Body of pancreas (tissue), 4 donors: ENCODE data around the gene TFDP2. TPM values are rescaled to one million over a fixed set of nuclear protein-coding genes. Genes with fewer than 3 reads are reported as not detected.
"Not testable (repeated sequence)": the region's sequence is repeated elsewhere in the genome, so short reads cannot be mapped to it uniquely, and the experiment has no call there.

Experiments
- ATAC-seq: fragments of 150-250 bp; one replicate; pipeline ENCODE4 v1.9.1; 2016
- DNase-seq, 4 donors: peaks; one replicate each; pipeline ENCODE4 v3.0.0-alpha.2; 2019
- H3K27ac ChIP-seq, 4 donors: fragments of 200-600 bp; sonication (generic); 1 replicate in 3 of 4; 2 replicates in 1 of 4; pipeline versions ENCODE4 v1.5.1 to v1.6.1; 2016 to 2019; ENCODE audit warnings: mild to moderate bottlenecking in 1 of 4, mixed read lengths in 1 of 4, moderate library complexity in 1 of 4
- H3K27me3 ChIP-seq, 2 donors: fragments of 200-600 bp; sonication (generic); one replicate each; pipeline ENCODE4 v1.6.0; 2016; ENCODE audit warnings: mild to moderate bottlenecking in 1 of 2
- H3K36me3 ChIP-seq, 2 donors: fragments of 200-600 bp; sonication (generic); replicated peaks in 1 of 2; 2 replicates each; pipeline ENCODE4 v1.5.1; 2016; ENCODE audit warnings: low read depth in 2 of 2; ENCODE audit not compliant: insufficient read depth in 1 of 2
- H3K4me1 ChIP-seq: fragments of 200-600 bp; sonication (generic); one replicate; pipeline ENCODE4 v1.6.0; 2016
- H3K4me3 ChIP-seq, 2 donors: fragments of 200-600 bp; sonication (generic); 1 replicate in 1 of 2; 2 replicates in 1 of 2; pipeline ENCODE4 v1.5.1; 2016 to 2019
- H3K9me3 ChIP-seq, 3 donors: fragments of 200-600 bp; sonication (generic); 1 replicate in 2 of 3; 2 replicates in 1 of 3; pipeline ENCODE4 v1.5.1; 2016
- CTCF ChIP-seq, 7 experiments: fragments of 450-650 bp in 4 of 7; fragments of 200-600 bp in 3 of 7; sonication (generic) in 3 of 7; IDR thresholded peaks; one replicate each; pipeline ENCODE4 v1.5.1; 2016 to 2019; ENCODE audit warnings: antibody characterized with exemption in 7 of 7
- POLR2A ChIP-seq, 3 donors: fragments of 450-650 bp; IDR thresholded peaks; one replicate each; pipeline ENCODE4 v1.6.1; 2016; ENCODE audit warnings: antibody characterized with exemption in 3 of 3, mild to moderate bottlenecking in 2 of 3
- WGBS, 2 donors: methylation state at CpG; one replicate each; pipeline ENCODE4 v1.1.5; 2017; 5-methylcytosine and 5-hydroxymethylcytosine counted together
- intact Hi-C: fragments of 100-400 bp; cut with DNase I; formaldehyde crosslinking; loops from one replicate; pipeline ENCODE4 v1.15.1; 2023
- total RNA-seq, 2 donors: library from RNA; depleted of rRNA; stranded (reverse); fragments of >200 nt; gene quantifications; one replicate each; pipeline ENCODE4 v1.1.0, GENCODE V29; 2016

TFDP2 gene
- total RNA-seq, 2 donors from 2014 or later = 8.9 to 21.5 TPM

- Histone ChIP-seq H3K9me3 (no peaks in the 10 kb centered on the region), H3K27me3 (no peaks in the 10 kb centered on the region), H3K36me3 (no peaks in the 10 kb centered on the region), H3K4me3 (no peak overlapping the region), H3K4me1 (no peaks in the 10 kb centered on the region), H3K27ac (no peak overlapping the region)
- no peak for ATAC-seq
- 75 to 77% methylated on average over 1 of the region's 1 CpG for WGBS, 2 donors
- intact Hi-C loops = no loop called here
- DNase-seq = no peak
- no peak for TF ChIP-seq CTCF (IDR thresholded peaks at IDR 0.05)
- TF ChIP-seq POLR2A (IDR thresholded peaks at IDR 0.05) = no peak
Measured at GRCh38 chr3:142105991-142106390, 43.4 kb downstream of the TFDP2 start.

- Histone ChIP-seq H3K9me3 (no peaks in the 10 kb centered on the region), H3K4me3 (no peak overlapping the region), H3K4me1 (no peaks in the 10 kb centered on the region), H3K27me3 (no peaks in the 10 kb centered on the region), H3K27ac (no peak overlapping the region), H3K36me3 (no peaks in the 10 kb centered on the region)
- TF ChIP-seq CTCF (IDR thresholded peaks at IDR 0.05) (no peak), POLR2A (IDR thresholded peaks at IDR 0.05) (no peak)
- ATAC-seq (no peak), DNase-seq (no peak)
- 89 to 94% methylated on average over 3 of the region's 3 CpGs for WGBS, 2 donors
- intact Hi-C loops = no loop called here
Measured at GRCh38 chr3:142104763-142105162, 44.6 kb downstream of the TFDP2 start.

GRCh38 chr3:142098964-142099363, 50.4 kb downstream of the TFDP2 start:
- Histone ChIP-seq H3K36me3 (no peaks in the 10 kb centered on the region), H3K4me3 (no peak overlapping the region), H3K9me3 (no peaks in the 10 kb centered on the region), H3K27me3 (no peaks in the 10 kb centered on the region), H3K4me1 (no peaks in the 10 kb centered on the region), H3K27ac (no peak overlapping the region)
- TF ChIP-seq CTCF (IDR thresholded peaks at IDR 0.05) (no peak), POLR2A (IDR thresholded peaks at IDR 0.05) (no peak)
- ATAC-seq = no peak
- intact Hi-C loops = no loop called here
- no peak for DNase-seq

GRCh38 chr3:142097099-142097843, 52.1 kb downstream of the TFDP2 start:
- Histone ChIP-seq H3K36me3 (no peaks in the 10 kb centered on the region), H3K4me3 (no peak overlapping the region), H3K27me3 (no peaks in the 10 kb centered on the region), H3K9me3 (no peaks in the 10 kb centered on the region), H3K27ac (no peak overlapping the region), H3K4me1 (no peaks in the 10 kb centered on the region)
- DNase-seq (no peak), ATAC-seq (no peak)
- intact Hi-C loops = no loop called here
- 92 to 97% methylated on average over 4 of the region's 4 CpGs for WGBS, 2 donors
- TF ChIP-seq CTCF (IDR thresholded peaks at IDR 0.05) = no peak
- no peak for TF ChIP-seq POLR2A (IDR thresholded peaks at IDR 0.05)

- 72 to 79% methylated on average over 2 of the region's 2 CpGs for WGBS, 2 donors
- Histone ChIP-seq H3K27ac (no peak overlapping the region), H3K4me3 (no peak overlapping the region), H3K9me3 (no peaks in the 10 kb centered on the region), H3K36me3 (no peaks in the 10 kb centered on the region), H3K4me1 (no peaks in the 10 kb centered on the region), H3K27me3 (no peaks in the 10 kb centered on the region)
- DNase-seq (no peak), ATAC-seq (no peak)
- intact Hi-C loops = no loop called here
- TF ChIP-seq CTCF (IDR thresholded peaks at IDR 0.05) (no peak), POLR2A (IDR thresholded peaks at IDR 0.05) (no peak)
Measured at GRCh38 chr3:142095841-142096240, 53.5 kb downstream of the TFDP2 start.

- WGBS, 2 donors = 89 to 92% methylated on average over 5 of the region's 5 CpGs
- H3K27ac ChIP-seq = not testable (repeated sequence)
Measured at GRCh38 chr3:142088925-142089324, 60.4 kb downstream of the TFDP2 start.

More at GRCh38 chr3:142088925-142089324, 60.4 kb downstream of the TFDP2 start:
- intact Hi-C loops, H3K4me1 ChIP-seq, H3K4me3 ChIP-seq, H3K9me3 ChIP-seq, DNase-seq, ATAC-seq, H3K36me3 ChIP-seq, H3K27me3 ChIP-seq: not testable (repeated sequence)
